OCI-LY1 (cell line): ENCODE measurements around the gene KCNJ16.

Experiments used
- EZH2 ChIP-seq: fragments of 200-600 bp; sonication (generic), shearing (Covaris generic); IDR thresholded peaks from 2 replicates; pipeline ENCODE4 v1.8.0; 2017; ENCODE audit warnings: borderline replicate concordance, mixed run types, mild to moderate bottlenecking, antibody characterized with exemption, low read length, moderate library complexity, mixed read lengths
- TF ChIP-seq, protein P1 (sequence below): fragments of 200-600 bp; sonication (generic), shearing (Covaris generic); IDR thresholded peaks from 2 replicates; pipeline ENCODE4 v1.5.1; 2017; ENCODE audit warnings: mild to moderate bottlenecking, antibody characterized with exemption, low read length, moderate library complexity, mixed read lengths

GRCh38 chr17:70071127-70071526 is 3.9 kb upstream of the KCNJ16 start:
- TF ChIP-seq, protein P1, sequence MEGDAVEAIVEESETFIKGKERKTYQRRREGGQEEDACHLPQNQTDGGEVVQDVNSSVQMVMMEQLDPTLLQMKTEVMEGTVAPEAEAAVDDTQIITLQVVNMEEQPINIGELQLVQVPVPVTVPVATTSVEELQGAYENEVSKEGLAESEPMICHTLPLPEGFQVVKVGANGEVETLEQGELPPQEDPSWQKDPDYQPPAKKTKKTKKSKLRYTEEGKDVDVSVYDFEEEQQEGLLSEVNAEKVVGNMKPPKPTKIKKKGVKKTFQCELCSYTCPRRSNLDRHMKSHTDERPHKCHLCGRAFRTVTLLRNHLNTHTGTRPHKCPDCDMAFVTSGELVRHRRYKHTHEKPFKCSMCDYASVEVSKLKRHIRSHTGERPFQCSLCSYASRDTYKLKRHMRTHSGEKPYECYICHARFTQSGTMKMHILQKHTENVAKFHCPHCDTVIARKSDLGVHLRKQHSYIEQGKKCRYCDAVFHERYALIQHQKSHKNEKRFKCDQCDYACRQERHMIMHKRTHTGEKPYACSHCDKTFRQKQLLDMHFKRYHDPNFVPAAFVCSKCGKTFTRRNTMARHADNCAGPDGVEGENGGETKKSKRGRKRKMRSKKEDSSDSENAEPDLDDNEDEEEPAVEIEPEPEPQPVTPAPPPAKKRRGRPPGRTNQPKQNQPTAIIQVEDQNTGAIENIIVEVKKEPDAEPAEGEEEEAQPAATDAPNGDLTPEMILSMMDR, result no peak
- TF ChIP-seq EZH2, result no peak
